HG03108 (cell line): ENCODE measurements around the gene TUBA3E.
"Not testable (repeated sequence)": the region's sequence is repeated elsewhere in the genome, so short reads cannot be mapped to it uniquely, and the experiment has no call there.

Source experiments
- ATAC-seq: cut with Tn5 transposase; IDR thresholded peaks from one replicate; pipeline ENCODE4 v1.9.1; 2021; ENCODE audit warnings: moderate library complexity; ENCODE audit not compliant: unreplicated experiment

TUBA3E gene

DNA sequence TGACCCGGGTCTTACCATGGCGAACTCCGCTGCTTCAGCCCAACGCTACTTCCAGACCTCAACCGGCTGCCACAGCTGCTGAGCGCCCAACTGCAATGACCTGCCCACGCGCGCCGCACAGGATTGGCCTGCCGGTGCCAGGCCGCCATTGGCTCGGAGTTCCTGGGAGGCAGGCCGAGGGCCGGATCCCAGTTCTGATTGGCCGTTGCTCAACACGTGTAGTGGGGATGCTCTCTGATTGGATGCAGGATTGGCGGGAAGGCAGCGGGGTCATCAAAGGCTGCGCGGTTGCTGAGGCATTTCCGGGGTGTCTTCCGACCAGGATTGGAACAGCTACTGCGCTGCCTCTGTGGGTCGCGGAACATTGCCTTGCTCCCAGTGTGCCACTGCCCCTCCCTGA is at the start of gene TUBA3E:
Gene TUBA3E (minus strand): TSS at position 97 of the 400 bp plus-strand sequence. CDS start 79 bp downstream, at position 18.
- no peak for ATAC-seq

GRCh38 chr2:130246430-130246829 is 48.2 kb upstream of the TUBA3E start:
- ATAC-seq = no peak

DNA sequence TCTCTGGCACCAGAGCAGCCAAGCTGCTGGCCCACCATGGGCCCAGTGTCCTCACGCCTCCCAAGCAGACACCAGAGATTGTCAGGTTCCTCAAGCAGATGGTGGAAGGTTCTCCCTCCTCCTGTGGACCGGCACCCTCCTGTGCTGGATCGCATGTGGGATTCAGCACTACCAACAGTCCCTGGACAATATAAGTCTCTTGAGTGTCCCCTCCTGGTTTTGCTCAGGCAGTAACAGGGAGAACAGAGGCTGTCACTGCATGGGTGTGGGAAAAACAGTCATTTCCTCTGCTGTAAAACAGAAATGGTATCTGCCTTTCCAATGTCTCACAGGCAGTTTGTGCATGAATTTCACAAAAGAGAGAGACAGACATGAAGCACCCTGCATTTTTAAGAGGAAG is 47.7 kb upstream of the TUBA3E start:
- no peak for ATAC-seq

- ATAC-seq = no peak
These were observed 45.1 kb upstream of the TUBA3E start for GRCh38 chr2:130243359-130243758.

DNA sequence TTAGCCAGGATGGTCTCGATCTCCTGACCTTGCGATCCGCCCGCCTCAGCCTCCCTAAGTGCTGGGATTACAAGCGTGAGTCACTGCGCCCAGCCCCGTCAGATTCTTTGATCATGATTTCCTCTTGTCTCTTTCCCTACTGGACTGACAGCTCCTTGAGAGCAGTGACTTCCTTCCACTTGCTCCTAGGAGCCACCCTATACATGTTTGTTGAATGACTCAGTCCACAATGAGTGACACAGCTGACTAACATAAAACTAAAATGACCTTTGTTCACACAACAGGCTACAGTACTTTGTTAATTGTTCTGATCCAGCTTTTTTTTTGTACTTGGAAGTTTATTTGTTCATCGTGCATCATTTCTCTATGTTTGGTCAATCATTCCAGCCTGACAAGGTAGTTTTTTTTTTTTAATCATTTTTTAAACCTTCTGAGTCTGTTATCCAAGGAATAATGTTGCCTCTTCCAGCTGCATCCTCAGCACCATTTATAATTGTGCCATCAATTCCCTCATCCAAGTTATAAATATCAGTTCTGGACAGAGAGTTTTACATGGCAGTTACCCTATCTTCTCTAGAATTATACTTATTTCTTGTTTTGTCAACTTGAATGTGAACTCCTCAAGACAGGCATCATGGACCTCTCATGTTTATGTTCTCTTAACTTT is 42.9 kb upstream of the TUBA3E start:
- ATAC-seq = no peak

- not testable (repeated sequence) for ATAC-seq
These were observed 41.3 kb upstream of the TUBA3E start for GRCh38 chr2:130239581-130239980.

DNA sequence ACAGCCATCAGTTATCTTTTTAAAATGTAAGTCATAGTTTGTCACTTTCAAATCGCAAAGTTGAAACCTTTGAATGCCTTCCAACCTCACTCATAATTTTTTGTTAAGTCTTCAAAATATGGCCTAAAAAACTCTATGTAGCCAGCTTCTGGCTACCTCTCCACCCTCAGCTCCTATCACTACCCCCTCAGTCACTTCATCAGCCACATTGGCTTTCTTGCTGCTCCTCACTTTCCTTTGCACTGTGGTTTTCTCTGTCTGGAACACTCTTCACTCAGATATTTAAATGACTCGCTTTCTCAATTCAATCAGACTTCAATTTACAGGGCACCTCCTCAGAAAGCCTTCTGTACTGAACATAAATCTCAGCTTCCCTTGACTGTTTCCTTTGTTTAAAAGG is 34.8 kb upstream of the TUBA3E start:
- not testable (repeated sequence) for ATAC-seq

GRCh38 chr2:130231656-130232055 is 33.4 kb upstream of the TUBA3E start:
- ATAC-seq = no peak

DNA sequence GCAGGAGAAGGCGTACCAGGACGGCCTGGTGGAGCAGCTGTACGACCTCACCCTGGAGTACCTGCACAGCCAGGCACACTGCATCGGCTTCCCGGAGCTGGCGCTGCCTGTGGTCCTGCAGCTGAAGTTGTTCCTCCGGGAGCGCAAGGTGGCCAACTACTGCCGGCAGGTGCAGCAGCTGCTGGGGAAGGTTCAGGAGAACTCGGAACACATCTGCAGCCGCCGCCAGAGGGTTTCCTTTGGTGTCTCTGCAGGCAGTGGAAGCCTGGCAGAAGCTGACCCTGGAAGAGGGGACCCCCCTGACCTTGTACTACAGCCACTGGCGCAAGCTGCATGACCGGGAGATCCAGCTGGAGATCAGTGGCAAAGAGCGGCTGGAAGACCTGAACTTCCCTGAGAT is 32.7 kb upstream of the TUBA3E start:
- ATAC-seq = not testable (repeated sequence)

GRCh38 chr2:130230376-130230775 is 32.1 kb upstream of the TUBA3E start:
- not testable (repeated sequence) for ATAC-seq

DNA sequence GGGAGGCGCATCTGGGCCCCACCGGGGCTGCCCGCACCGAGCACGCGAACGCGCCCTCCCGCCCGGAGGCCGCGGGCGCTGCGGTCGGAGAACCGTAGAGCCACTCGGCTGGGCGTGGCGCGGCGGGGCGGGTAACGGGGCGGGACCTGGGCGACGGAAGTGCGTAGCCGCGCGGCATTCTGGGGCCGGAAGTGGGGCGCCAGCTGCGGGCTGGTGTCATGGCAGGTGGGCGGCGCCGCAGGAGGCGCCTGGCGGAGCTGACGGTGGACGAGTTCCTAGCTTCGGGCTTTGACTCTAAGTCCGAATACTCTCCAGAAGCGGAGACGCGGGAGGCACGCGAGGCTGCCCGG is 30.9 kb upstream of the TUBA3E start:
- not testable (repeated sequence) for ATAC-seq

GRCh38 chr2:130228467-130229160 is 30.4 kb upstream of the TUBA3E start:
- not testable (repeated sequence) for ATAC-seq

- not testable (repeated sequence) for ATAC-seq
These were observed 29.8 kb upstream of the TUBA3E start for GRCh38 chr2:130228005-130228404.

GRCh38 chr2:130222523-130222922 is 24.3 kb upstream of the TUBA3E start:
- peak; percentile 79 for ATAC-seq

- ATAC-seq = not testable (repeated sequence)
These were observed 22.3 kb upstream of the TUBA3E start for GRCh38 chr2:130220505-130220904.

DNA sequence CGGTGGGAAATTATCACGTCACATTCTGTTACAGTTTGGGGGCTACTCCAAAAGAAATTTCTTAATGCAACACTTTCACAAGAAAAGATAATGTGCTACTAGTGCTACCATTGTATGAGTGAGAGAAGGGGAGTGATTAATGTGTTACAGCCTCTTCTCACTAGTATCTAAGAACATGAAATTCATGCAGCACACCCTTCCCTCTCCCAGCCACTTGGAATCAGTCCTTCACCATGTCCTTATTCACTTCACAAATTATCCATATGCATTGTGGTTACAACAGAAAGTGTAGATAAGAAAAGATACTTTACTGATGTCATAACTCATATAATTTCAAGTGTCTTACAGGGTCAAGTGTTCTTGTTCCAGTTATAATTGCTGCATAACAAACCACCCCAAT is 20.9 kb upstream of the TUBA3E start:
- not testable (repeated sequence) for ATAC-seq

GRCh38 chr2:130207051-130207450 is 8.8 kb upstream of the TUBA3E start:
- not testable (repeated sequence) for ATAC-seq

DNA sequence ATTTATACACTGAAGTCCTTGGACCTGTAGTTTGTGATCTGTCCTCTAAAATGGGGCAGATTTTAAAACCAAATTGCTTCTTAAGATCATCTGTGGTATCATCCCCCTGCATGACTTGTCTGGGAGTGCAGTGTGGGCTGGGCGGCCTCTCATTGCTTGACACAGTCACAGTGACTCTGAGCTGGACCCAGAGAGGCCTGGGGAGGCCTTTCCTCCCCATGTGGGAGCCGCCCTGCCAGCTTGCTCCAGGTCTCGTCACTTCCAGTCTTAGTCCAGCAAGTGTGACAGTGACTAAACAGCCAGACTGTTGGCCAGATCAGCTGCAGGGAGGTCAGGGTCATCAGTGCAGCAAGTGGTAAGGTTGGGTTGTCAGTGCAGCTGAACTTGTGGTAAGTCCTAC is 4.9 kb upstream of the TUBA3E start:
- not testable (repeated sequence) for ATAC-seq

- not testable (repeated sequence) for ATAC-seq
These were observed 4.3 kb upstream of the TUBA3E start for GRCh38 chr2:130202518-130202917.

GRCh38 chr2:130196052-130196451 is 2.2 kb downstream of the TUBA3E start:
- ATAC-seq = not testable (repeated sequence)

DNA sequence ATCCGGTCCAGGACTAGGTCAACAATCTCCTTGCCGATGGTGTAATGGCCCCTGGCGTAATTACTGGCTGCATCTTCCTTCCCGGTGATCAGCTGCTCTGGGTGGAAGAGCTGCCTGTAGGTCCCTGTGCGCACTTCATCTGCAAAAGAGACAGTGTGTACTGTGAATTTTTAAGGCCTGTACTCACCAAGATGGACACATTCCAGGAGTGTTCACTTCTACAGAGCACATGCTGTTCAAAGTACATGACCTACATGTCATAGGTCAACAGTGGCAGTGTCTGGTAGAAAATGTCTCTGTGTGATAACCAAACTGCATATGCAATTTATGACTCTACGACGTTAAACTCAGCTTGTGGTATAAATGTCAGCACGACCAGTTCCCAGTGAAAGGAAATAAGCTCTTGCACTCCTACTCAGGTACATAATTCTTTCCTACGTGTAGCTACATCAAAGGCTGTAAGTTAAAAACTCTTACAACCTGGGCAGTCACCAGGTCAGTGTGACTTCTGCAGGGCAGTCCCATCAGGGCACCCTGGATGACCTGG is 3.1 kb downstream of the TUBA3E start:
- not testable (repeated sequence) for ATAC-seq

DNA sequence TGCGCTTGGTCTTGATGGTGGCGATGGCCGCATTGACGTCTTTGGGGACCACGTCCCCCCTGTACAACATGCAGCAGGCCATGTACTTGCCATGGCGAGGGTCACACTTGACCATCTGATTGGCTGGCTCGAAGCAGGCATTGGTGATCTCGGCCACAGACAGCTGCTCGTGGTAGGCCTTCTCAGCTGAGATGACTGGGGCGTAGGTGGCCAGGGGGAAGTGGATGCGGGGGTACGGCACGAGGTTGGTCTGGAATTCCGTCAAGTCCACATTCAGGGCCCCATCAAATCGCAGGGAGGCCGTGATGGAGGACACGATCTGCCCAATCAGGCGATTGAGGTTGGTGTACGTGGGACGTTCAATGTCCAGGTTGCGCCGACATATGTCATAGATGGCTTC is 4.4 kb downstream of the TUBA3E start:
- ATAC-seq = not testable (repeated sequence)
